Endothelial cell of umbilical vein (primary cell): ENCODE data around the gene NTMT1. TPM values are rescaled to one million over a fixed set of nuclear protein-coding genes. Genes with fewer than 3 reads are reported as not detected.

Experiments
- BruUV-seq: library from RNA; stranded (reverse); fragments of 400-500 nt; replicated peaks from 2 replicates; lab custom pipeline; 2021; lab: Mats Ljungman, UMichigan
- CTCF ChIA-PET: fragments of 300-600, 350-600 bp; sonication (Branson Sonifier 250); formaldehyde crosslinking; loops from one replicate; lab custom pipeline; 2021; ENCODE audit warnings: antibody characterized with exemption, inconsistent platforms; lab: Charles Lee
- POLR2A ChIA-PET: fragments of 300-600, 350-600 bp; sonication (Branson Sonifier 250); formaldehyde crosslinking; loops from one replicate; lab custom pipeline; 2021; ENCODE audit warnings: antibody characterized with exemption, inconsistent platforms; lab: Charles Lee
- DNase-seq: peaks from one replicate; pipeline ENCODE4 v3.0.0-alpha.2; 2011; ENCODE audit warnings: low read depth, low spot score
- FAIRE-seq: peaks from 2 replicates; lab custom pipeline; 2011; peaks lifted over from hg19 to GRCh38; lab: Jason Lieb, UNC
- H2AFZ ChIP-seq: 2 replicates; pipeline ENCODE4 v1.6.0; 2012; ENCODE audit warnings: low read depth, low read length, control low read depth, inconsistent platforms
- H3K27ac ChIP-seq: 2 replicates; pipeline ENCODE4 v1.5.1; 2011; ENCODE audit warnings: low read depth, mild to moderate bottlenecking, control low read depth, low read length, moderate library complexity; ENCODE audit not compliant: insufficient read depth
- H3K27me3 ChIP-seq, 2 experiments: 2 replicates each; pipeline versions ENCODE4 v1.6.0 to v1.6.1; 2011; ENCODE audit warnings: low read length in 2 of 2, mixed read lengths in 1 of 2; ENCODE audit not compliant: control insufficient read depth in 2 of 2, insufficient read depth in 2 of 2
- H3K36me3 ChIP-seq, 2 experiments: 2 replicates in 1 of 2; 3 replicates in 1 of 2; pipeline ENCODE4 v1.5.1; 2011; ENCODE audit warnings: low read length in 2 of 2, mild to moderate bottlenecking in 1 of 2, moderate library complexity in 1 of 2; ENCODE audit not compliant: control insufficient read depth in 2 of 2, insufficient read depth in 2 of 2; ENCODE audit errors: extremely low read depth in 1 of 2
- H3K4me1 ChIP-seq: 3 replicates; pipeline ENCODE4 v1.5.1; 2011; ENCODE audit warnings: mild to moderate bottlenecking, low read length; ENCODE audit not compliant: control insufficient read depth, insufficient read depth; ENCODE audit errors: extremely low read depth
- H3K4me2 ChIP-seq: 2 replicates; pipeline ENCODE4 v1.6.1; 2011; ENCODE audit warnings: low read length, control low read depth, mixed read lengths; ENCODE audit not compliant: insufficient read depth
- H3K4me3 ChIP-seq, 3 experiments: fragments of 200-600 bp in 1 of 3; sonication (generic), shearing (Covaris generic) in 1 of 3; replicated peaks in 1 of 3; 2 replicates each; pipeline ENCODE4 v1.5.1; 2011 to 2016; ENCODE audit warnings: control low read depth in 3 of 3, low read length in 3 of 3, mild to moderate bottlenecking in 2 of 3, inconsistent platforms in 1 of 3, low read depth in 1 of 3, moderate library complexity in 1 of 3; ENCODE audit not compliant: insufficient read depth in 1 of 3
- H3K79me2 ChIP-seq: 2 replicates; pipeline ENCODE4 v1.6.0; 2012; ENCODE audit warnings: low read length, inconsistent platforms; ENCODE audit not compliant: control insufficient read depth, insufficient read depth
- H3K9ac ChIP-seq: replicated peaks from 2 replicates; pipeline ENCODE3; 2011; ENCODE audit warnings: low read length, control low read depth; ENCODE audit not compliant: insufficient read depth; ENCODE audit errors: extremely low read depth
- H3K9me1 ChIP-seq: replicated peaks from 3 replicates; pipeline ENCODE4 v1.6.0; 2011; ENCODE audit warnings: mild to moderate bottlenecking, low read length; ENCODE audit not compliant: control insufficient read depth, insufficient read depth; ENCODE audit errors: extremely low read depth
- H3K9me3 ChIP-seq: replicated peaks from 2 replicates; pipeline ENCODE4 v1.5.1; 2012; ENCODE audit warnings: low read length, inconsistent platforms; ENCODE audit not compliant: control insufficient read depth, insufficient read depth
- H4K20me1 ChIP-seq: replicated peaks from 2 replicates; pipeline ENCODE3; 2011; ENCODE audit warnings: mild to moderate bottlenecking, low read length; ENCODE audit not compliant: control insufficient read depth, insufficient read depth; ENCODE audit errors: extremely low read depth
- CTCF ChIP-seq, 2 donors: IDR thresholded peaks; 1 replicate in 1 of 2; 2 replicates in 1 of 2; pipeline ENCODE4 v1.5.1; 2011; ENCODE audit warnings: low read length in 2 of 2, mild to moderate bottlenecking in 2 of 2, moderate library complexity in 2 of 2, control low read depth in 1 of 2, inconsistent platforms in 1 of 2, low read depth in 1 of 2; ENCODE audit not compliant: insufficient read depth in 1 of 2; ENCODE audit errors: extremely low read depth in 1 of 2
- EZH2 ChIP-seq: IDR thresholded peaks from 2 replicates; pipeline ENCODE4 v1.6.1; 2012; ENCODE audit warnings: borderline replicate concordance, low read depth, mild to moderate bottlenecking, moderate library complexity, low read length, inconsistent platforms; ENCODE audit not compliant: severe bottlenecking
- FOS ChIP-seq: IDR thresholded peaks from 2 replicates; pipeline ENCODE4 v1.6.1; 2011; ENCODE audit warnings: mild to moderate bottlenecking, low read length, moderate library complexity, borderline replicate concordance; ENCODE audit not compliant: insufficient read depth
- GATA2 ChIP-seq: IDR thresholded peaks from 2 replicates; pipeline ENCODE4 v1.7.0; 2011; ENCODE audit warnings: low read depth, mild to moderate bottlenecking, moderate library complexity, mixed read lengths, low read length; ENCODE audit not compliant: insufficient read length, insufficient read depth
- JUN ChIP-seq: IDR thresholded peaks from 2 replicates; pipeline ENCODE4 v1.6.1; 2011; ENCODE audit warnings: borderline replicate concordance, low read depth; ENCODE audit not compliant: insufficient read length, insufficient read depth
- MAX ChIP-seq: IDR thresholded peaks from 2 replicates; pipeline ENCODE4 v1.6.1; 2011; ENCODE audit not compliant: insufficient read depth, insufficient read length
- MYC ChIP-seq: IDR thresholded peaks from one replicate; pipeline ENCODE4 v1.6.1; 2011; ENCODE audit warnings: mild to moderate bottlenecking, low read depth, low read length
- POLR2A ChIP-seq: IDR thresholded peaks from 2 replicates; pipeline ENCODE4 v1.6.1; 2012; ENCODE audit warnings: low read depth, mild to moderate bottlenecking, control low read depth, low read length
- POLR2AphosphoS5 ChIP-seq: IDR thresholded peaks from 2 replicates; pipeline ENCODE4 v1.6.1; 2012; ENCODE audit warnings: low read depth, mild to moderate bottlenecking, control low read depth, low read length, moderate library complexity; ENCODE audit not compliant: insufficient read depth
- dilution Hi-C: fragments of 300-500 bp; cut with MboI; formaldehyde crosslinking; loops from one replicate; pipeline ENCODE4 v1.15.0; 2019; ENCODE audit warnings: low sequenced_read_pairs; ENCODE audit not compliant: extremely low pct_ligation_motif_present
- intact Hi-C: fragments of 100-400 bp; cut with micrococcal nuclease; formaldehyde crosslinking; loops from one replicate; pipeline ENCODE4 v1.10.0; 2022
- polyA plus RNA-seq, 4 experiments: library from polyadenylated mRNA; depleted of rRNA in 3 of 4; stranded (reverse) in 3 of 4; unstranded in 1 of 4; fragments of >200 nt; gene quantifications; 2 replicates each; pipeline versions ENCODE4 v1.2.1 to v1.2.3, GENCODE V29; 2011 to 2012; ENCODE audit warnings: missing spikeins in 1 of 4
- total RNA-seq: library from RNA; stranded (reverse); gene quantifications from 2 replicates; pipeline ENCODE4 v1.2.3, GENCODE V29; 2021

NTMT1 gene
- total and polyA plus RNA-seq, 2 donors (not counting 3 experiments of a cell fraction or from before 2014, with no cell fraction given), result 47.6 to 58.3 TPM

GRCh38 chr9:129594632-129595031 lies 31.3 kb upstream of the NTMT1 start:
- H3K9ac ChIP-seq, result no peak overlapping the region
- ChIA-PET CTCF (no interaction called here), POLR2A (no interaction called here)
- no peaks in the 10 kb centered on the region for H4K20me1 ChIP-seq
- H3K4me1 ChIP-seq, result peaks cover 10% of the 10 kb centered on the region
- H2AFZ ChIP-seq, result no peak overlapping the region
- H3K9me1 ChIP-seq, result no peaks in the 10 kb centered on the region
- no peak overlapping the region for H3K4me2 ChIP-seq
- H3K27ac ChIP-seq, result no peak overlapping the region
- TF ChIP-seq JUN (no peak), CTCF (IDR thresholded peaks at IDR 0.05; ENCODE audit: extremely low read depth in 1 of 2, insufficient read depth in 1 of 2, low read depth in 1 of 2, low read length in 2 of 2) (no peak), POLR2AphosphoS5 (no peak), MYC (no peak), GATA2 (no peak), EZH2 (no peak), FOS (no peak), POLR2A (no peak), MAX (no peak)
- no peaks in the 10 kb centered on the region for H3K79me2 ChIP-seq
- no TSS peak for BruUV-seq
- peaks cover 0 to 2% of the 10 kb centered on the region in 2 experiments for H3K27me3 ChIP-seq
- dilution Hi-C loops, result no loop called here
- intact Hi-C loops, result loop anchor here (5.0 kb wide), 1 partner anchor 42 kb away; no protein-coding TSS in a partner anchor
- FAIRE-seq (no peak), DNase-seq (no peak)
- no peaks in the 10 kb centered on the region for H3K9me3 ChIP-seq
- H3K4me3 ChIP-seq, result no peak overlapping the region
- H3K36me3 ChIP-seq, result no peaks in the 10 kb centered on the region
